NCI-H146 treated with DMSO at 0.1 percent for 48 hours (cell line): Measurements from ENCODE around the gene E2F6.

Source experiments
- DNase-seq: peaks from one replicate; lab custom pipeline; 2025; ENCODE audit not compliant: unreplicated experiment; lab: John Stamatoyannopoulos, UW

The E2F6 gene, protein sequence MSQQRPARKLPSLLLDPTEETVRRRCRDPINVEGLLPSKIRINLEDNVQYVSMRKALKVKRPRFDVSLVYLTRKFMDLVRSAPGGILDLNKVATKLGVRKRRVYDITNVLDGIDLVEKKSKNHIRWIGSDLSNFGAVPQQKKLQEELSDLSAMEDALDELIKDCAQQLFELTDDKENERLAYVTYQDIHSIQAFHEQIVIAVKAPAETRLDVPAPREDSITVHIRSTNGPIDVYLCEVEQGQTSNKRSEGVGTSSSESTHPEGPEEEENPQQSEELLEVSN

DNA sequence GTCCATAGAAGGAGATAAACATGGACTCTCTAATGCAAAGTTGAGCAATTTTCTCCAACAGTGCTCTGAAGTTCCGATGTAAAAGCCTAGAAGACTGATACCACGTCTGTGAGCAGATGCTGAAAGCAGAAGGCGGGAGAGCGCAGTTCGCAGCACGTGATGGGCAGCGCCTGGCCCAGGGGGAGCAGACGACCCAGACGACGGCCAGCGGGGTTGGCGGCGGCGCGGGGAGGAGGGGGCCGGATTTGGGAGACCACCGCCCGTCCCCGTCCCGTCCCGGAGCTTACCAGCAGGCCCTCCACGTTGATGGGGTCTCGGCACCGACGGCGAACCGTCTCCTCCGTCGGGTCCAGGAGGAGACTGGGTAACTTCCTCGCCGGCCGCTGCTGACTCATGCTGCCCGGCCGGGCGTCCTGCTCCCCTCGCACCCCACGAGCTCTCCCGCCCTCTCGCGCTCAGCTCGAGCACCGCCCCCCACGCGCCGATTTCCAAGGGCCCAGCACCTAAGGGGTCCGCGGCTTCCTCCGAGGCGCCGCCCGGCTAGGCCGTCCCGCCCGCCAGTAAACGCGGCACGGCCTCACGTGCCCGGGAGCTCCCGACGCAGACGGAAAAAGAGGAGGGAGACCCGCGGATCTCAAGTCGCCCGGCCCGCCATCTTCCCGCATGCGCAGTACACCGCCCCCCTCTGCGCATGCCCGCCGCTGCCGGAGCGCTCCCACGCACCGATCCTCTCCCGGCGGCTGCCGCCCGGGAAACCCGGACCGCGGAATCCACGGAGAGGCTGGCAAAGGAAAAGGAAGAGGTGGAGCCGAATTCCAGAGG is at the start of gene E2F6:
Gene E2F6 (minus strand): TSS at position 677 of the 822 bp plus-strand sequence. CDS start 282 bp downstream, at position 395.
- DNase-seq: peak; percentile 79

DNA sequence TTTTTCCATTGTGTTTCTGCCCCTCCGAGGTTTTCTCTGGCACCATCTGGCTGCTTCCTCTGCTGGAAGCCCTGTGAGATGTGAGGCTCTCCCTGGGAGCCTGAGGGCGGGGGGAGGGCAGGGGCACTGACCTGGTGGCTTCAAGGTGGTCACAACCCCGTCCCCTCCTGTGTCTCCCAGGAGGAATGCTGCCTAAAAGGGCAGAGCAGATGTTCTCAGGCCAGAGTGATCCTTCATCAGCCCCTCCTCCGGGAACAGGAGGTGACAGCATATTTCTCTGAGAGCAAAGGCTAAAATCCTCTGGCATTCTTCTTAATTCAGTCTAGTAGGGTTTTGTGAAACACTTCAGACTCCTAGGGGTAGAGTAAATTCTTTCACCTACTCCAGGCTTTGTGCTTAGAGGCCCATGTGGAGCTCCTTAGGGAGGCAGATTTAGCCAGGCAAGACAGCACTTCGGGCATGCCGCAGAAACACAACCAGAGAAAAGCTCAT is 49.6 kb upstream of the E2F6 start:
- DNase-seq: no peak

DNA sequence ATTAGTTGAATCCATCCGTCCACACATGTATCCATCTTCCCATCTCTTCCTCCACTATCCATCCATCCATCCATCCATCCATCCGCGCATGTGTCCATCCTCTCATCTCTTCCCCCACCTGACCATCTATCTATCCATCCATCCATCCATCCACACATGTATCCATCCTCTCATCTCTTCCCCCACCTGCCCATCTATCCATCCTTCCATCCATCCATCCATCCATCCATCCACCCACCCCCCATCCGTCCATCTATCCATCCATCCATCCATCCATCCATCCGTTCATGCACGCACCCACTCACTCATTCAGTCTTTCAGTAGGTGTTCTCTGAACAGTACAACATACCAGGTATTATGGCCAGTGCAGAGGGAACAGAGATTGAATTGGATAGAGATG is 48.9 kb upstream of the E2F6 start:
- DNase-seq: no peak

DNA sequence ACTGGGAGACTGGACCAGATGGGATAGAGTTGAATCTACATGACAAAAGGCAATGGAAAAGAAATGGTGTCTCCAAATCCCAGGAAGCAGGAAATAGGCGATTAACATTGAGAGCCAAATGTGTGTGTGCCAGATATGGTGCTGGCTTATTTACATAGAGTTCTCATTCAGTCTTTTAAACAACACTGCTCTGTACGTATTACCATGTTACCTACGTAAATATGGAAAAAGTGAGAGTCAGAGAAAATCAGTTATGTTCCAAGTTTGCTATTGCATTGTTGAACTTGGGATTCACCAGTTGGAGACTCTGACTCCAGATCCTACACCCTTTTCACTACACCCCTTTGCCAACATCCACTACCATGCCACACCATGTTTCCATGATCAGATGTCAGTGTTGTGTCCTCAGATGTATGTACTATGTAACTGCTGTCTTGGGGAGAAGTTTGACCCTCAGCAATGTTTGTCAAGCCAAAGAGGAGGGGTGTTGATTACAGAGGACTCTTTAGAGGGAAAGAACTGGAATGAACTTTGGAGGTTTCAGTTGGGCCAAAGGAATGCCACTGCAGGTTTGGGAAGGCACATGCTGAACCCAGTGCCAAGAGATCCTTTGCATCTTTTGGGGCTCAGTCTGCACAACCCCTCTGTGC is 48.2 kb upstream of the E2F6 start:
- no peak for DNase-seq

DNA sequence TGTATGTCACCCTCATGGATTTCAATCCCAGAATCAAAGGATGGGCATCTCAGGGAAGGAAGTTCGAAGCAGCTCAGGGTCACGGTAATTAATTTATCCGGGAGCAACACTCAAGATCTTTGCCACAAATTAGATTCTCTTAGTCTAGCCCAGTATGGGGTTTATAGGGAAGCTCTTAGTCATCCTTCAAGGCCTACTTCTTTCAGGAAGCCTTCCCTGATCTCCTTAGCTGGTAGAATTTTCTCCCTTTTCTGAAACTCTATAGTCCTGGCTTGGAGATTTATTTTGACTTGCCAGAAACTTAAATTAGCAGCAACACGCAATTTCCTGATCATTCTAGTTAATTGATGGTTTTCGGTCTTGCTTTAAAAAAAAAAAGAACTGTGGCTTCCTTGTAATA is 47.4 kb upstream of the E2F6 start:
- no peak for DNase-seq

DNA sequence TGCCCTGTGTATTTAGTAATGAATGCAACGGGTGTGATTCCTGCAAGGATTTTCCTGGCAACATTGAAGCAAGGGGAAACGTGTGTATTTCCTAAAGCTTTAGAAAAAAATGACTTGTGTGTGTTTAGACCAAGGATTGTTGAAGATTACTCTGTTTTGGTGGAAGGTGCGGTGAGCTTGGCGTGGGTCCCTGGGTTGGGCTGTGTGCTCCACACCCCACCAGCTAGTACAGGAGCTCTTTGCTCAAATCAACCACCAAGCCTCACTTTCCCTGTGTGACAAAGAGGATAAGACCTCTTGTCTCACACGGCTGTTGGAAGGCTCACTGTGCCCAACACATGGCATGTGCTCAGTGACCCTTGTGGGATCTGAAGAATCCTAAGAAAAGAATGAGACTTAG is 46.5 kb upstream of the E2F6 start:
- DNase-seq: no peak

DNA sequence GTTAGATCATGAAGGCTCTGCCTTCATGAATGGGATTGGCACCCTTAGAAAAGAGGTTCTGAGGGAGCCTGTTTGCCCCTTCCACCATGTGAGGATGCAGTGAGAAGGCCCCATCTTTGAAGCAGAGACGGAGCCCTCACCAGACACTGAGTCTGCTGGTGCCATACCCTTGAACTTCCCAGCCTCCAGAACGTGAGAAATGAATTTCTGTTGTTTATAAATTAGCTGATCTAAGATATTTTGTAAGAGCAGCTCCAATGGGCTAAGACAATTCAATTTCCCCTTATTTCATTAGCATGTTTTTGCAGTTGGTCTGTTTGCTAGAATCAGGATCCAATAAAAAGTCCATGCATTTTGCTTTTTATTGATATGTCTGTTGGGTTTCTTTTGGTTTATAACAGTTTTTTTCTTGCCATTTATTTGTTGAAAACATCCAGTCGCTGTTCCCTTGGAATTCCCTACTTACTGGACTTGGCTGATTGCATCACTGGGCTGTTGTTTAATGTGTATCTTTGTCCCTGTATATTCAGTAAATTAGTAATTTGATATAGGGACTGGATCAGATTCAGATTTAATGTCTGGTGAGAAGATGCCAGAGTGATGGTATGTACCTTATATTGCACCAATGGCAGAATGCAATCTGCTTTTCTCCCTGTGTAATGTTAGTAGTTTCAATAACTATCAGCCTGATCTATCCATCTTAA is 43.8 kb upstream of the E2F6 start:
- DNase-seq: no peak

DNA sequence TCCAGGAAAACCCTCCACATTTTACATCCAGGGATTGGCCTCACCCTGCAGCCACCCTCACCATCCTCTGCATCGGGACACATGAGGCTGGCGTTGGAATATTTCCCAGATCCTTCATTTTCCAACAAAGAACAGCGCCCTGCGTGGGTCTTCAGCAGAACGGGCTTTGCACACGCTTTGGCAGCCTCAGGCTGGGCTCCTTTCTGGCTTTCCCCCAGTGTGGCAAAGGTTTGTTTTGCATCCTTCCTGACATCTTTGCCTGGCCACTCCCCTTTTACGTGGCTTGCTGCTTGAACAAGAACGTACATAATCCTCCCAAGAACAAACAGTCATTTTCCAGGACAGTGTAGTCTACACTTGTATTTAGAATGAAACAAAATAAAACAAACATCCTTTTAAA is 42.3 kb upstream of the E2F6 start:
- DNase-seq: no peak

DNA sequence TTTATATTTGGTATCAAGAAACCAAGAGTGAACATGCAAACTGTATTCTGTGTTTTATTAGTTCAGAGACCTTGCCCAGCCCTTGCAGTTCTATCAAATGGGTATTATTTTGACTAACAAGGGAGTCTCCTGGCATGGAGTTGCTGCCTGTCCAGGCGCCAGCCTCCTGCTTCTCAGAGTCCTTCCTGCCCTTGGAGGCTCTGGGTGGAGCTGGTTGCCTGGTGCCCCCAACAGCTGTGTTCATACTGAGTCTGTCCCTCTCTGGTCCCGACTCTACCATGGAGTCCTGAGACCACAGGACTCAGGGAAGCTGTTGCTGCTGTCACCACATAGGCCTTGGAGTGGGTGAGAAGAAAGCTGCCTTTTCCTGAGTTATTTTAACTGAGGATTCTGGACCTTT is 41.6 kb upstream of the E2F6 start:
- no peak for DNase-seq

DNA sequence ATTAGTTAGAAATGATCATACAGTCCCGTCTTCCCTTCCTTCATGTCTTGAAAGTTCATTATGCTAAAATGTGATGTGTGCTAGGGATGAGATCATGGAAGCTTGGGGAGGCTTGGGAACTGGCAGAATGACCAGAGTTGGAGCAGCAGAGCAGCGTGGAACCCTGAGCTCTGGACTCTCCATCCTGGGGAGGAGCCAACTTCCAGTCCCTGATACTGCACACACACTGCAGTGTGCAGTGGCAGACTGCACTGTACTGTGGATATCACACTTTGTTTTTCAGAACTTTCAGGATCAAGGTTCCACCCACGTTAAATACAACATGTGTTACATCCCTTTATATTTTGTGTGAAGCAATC is 40.6 kb upstream of the E2F6 start:
- no peak for DNase-seq

DNA sequence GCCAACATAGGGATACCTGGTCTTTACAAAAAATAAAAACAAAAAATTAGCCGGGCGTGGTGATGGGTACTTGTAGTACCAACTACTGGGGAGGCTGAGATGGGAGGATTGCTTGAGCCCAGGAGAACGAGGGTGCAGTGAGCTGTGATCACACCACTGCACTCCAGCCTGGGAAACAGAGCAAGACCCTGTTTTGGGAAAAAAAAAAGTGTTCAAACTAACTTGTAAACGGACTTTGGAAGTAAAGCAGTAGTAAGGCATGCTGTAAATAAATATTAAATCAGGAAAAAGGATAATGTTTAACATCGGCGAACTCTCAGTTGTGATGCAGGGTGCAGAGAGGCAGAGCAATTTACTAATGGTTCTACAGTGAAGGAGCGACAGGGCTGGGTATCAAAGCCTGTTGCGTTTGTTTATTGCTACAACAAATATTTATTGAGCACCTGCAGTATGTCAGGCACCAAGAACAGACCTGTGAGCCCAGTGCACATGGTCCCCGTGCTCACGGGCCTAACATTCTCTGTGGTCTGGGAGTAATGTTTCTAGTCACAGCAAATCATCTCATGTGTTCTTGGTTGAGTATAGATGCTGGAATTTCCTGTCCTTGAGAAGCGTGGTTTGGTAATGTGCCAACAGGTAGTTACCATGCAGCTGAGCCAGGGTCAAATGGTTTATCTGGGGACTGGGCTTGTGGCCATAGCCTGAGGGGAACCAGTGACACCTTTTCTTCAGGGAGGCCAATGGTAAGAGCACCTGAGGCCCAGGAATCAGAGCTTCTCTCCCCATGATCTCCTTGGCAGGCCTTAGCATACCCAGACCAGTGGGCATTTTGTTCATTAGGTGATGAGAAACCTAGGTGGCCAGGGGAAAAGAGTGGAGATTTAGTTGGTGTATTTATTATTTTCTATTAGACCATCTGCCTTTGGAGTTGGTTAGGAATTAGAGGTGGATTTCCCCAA is 40.0 kb upstream of the E2F6 start:
- no peak for DNase-seq

DNA sequence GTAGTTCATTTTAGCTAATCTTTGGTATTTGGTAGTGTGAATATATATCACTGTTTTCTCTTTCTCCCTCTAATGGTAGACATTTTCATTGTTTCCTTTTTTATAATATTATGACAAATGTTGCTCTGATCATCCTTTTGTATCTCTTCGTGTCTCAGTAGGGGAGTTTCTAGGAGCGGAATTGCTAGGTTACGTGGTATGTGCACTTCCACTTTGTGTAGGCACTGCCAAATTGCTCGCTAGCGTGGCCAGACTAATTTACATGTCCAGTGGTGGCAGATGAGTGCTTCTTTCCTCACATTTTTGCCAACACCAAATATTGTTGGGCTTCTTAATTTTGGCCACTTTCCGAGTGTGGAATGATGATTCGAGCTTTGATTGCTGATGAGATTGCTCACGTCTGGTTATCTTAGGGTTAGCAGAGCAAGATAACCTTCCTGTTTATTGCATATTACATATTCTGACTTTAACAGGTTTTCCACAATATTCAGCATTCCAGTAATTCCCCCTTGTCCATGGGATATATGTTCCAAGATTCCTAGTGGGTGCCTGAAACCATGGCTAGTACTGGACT is 37.5 kb upstream of the E2F6 start:
- DNase-seq: no peak

DNA sequence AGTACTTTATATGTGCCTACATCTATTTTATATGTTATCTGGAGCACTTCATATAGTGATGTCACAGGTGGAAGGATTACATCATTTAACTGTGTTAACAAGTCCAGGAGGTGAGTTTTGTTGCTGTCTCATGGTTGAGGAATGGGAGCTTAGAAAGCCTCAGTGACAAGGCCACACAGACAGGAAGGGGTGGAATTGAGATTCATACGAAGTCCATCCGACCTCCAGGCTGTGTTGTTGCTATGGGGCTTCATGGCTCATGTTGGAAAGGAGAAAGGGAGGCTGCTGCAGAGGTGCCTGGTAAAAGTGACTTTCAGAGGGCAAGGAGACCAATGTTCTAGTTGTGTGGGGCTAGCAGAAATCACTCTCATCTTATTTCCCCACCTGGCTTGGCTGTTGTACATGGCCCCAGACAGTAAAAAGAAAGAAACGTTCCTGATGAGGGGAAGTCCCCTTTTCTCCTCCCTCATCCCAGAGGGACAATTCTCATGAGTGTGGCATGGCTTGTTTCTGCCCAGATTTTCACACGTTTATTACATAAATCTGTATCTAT is 36.9 kb upstream of the E2F6 start:
- no peak for DNase-seq

DNA sequence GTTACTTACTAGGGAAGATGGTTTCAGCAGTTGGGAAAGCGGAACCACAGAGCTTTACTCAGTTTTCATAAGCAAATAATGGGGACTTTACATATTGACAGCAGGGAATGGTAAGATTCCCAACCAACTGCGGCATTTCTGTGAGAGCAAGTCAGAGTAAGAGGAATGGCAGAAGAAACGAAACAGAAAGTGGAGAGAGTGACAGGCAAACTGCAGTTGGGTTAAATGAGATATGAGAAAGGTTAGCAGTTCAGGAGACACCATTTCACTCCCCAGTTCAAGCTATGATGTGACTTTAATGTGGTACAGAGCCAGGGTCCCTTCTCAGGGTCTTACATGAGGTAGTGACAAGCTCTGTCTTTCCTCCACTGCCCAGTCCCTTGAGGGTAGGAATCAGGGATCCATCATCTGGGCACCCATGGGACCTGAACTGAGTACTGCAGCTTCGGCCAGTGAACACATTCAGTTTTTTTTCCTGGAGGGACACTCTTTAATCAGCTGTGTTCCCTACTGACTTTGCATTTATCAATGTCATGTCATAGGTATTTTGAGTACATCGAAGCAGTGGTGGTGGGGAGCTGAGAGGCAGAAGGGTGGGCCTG is 34.8 kb upstream of the E2F6 start:
- DNase-seq: no peak

DNA sequence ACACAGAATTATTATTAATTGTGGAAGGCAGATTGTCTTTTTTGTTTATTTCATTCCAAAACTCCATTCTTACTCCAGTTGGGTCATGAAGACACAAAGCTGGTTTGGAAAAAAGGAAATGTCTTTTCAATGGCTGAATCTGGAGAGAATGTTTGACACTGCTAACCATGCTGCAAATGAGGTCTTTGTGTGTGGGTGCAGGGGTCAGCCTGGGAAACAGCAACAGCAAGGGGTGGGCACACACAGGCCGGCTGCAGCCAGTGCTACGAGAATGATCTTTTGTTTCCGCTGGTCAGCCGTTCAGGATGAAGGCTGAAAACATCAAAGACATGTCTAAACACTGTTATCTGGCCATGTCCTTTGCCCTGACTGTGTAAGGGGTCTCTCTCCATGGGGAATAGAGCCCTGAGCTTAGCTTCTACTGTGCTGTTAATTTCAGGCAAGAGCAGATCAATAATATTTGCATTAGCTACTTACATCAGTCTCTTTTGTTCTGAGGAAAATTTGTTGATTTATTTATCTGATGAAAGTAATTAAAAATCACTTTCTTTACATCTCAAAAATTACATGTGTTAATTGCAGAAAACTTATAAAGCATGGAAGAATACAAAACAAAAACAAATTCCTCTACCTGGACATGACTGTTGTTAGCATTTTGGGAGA is 33.3 kb upstream of the E2F6 start:
- DNase-seq: peak; percentile 60

DNA sequence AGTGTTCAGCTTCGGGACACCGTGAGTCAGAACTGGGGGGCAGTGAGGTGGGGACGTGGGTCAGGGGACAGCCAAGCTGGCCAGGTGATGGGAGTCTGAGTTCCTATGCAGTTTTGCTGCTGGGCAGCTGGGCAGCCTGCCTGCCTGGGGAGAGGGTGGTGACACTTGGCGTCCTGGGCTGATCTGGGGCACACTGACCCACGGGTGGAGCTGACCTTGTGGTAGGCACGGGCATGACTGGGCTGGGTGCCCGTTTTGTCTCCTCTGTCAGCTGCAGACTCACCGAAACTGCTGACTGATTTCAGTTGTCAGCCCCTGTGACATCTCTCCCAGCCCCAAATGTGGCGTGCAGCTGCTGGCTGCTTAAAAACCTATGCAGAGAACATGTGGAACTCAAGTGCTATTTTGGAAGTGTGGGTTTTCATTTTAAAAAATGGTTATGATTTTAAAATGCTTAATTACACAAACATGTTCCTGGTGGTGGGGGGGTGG is 32.6 kb upstream of the E2F6 start:
- no peak for DNase-seq

DNA sequence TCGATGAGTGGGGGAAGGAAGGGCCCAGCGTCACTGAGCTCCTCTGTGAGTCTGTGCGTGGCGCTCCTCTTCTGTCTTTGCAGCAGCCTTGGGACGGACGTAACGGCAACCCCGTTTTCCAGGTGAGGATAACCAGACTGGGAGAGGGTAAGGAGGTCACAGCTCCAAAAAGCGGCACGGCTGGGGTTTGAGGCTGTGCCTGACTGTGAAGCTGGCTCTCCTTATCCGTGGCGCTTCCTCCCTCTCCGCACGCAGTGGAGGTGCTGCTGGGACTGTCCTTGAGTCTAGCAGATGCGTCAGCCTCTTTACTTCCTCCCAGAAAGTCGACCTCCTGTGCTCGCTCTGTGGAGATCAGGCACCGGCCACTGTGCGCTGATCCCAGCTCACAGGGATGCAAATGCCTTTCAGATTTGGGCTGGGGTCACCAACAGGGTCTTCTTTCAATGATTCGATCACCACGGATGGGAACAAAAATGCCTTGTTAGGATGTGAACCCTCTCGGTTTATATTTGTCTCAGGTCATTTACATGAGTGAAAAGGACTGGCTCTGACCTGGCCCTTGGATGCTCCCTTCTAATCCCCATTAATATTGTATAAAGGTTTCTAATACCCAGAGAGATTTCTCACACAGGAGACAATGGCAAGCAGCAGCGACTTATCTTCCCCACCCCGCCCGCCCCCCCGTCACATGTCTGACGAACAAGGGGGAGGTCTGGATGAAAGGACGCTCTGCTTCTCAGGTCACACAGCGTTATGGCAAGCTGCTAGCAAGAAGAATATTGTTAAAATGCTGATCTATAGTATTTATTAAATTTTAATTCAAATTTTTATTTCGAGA is 30.1 kb upstream of the E2F6 start:
- DNase-seq: no peak

DNA sequence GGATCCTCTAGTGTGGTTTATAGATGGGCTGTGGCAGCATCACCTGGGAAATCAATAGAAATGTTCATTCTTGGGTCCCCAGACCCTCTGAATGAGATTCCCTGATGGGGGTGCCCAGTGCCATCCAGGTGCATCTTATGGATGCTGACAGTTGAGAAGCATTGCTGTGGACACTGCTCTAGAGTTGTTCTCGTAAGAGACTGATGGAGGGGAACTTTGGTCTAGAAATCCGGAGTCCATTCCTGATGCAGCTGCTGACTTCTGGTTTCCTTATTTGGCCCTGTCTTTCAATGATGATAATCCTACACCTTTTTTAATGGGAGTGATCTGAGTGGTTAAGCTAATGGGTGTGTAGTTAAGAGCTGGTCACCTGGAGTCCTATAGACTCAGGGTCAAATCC is 28.3 kb upstream of the E2F6 start:
- no peak for DNase-seq
